ENCODE measurements around the gene TP53BP2. TPM values are rescaled to one million over a fixed set of nuclear protein-coding genes. Genes with fewer than 3 reads are reported as not detected.

TP53BP2 gene
- polyA plus RNA-seq, 1 donor from 2014 or later, result 25.2 TPM

DNA sequence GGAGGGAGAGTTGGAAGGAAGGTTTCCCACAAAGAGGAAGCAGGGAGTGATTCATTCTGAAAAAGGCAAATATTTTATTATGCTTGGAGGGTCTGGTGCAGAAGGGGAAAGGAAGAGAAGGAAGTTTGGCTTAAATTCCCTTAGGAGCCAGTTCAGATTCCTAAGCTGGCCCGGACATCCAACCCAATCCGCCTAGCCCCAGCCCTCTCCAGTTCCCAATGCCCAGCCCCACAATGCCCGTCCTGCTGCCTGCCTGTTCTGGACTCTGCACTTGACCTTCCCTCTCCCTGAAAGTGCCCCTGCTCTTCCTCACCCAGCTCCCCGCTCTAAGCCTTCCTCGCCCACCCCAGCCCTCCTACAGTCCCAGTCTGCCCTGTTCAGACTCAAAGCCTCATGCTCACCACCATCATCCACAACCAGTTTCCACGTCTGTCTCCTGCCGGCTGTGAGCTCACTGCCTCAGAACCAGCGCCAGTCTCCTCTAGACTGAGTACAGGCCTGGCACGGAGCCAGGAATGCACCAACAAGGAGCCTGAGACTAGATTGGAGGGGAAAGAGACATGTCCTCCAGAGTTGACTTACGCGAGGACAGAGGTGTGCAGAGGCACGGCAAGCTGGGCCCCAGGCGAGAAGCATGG, 114.5 kb downstream of the TP53BP2 start:
- TF ChIP-seq POLR2AphosphoS5 (IDR thresholded peaks at IDR 0.05) (no peak), EP300 (conservative IDR thresholded peaks at IDR 0.05; ENCODE audit: poor library complexity, severe bottlenecking) (no peak), EZH2 (IDR thresholded peaks at IDR 0.05; ENCODE audit: borderline replicate concordance, insufficient read depth, low read length, poor library complexity, severe bottlenecking) (no peak), RAD21 (conservative IDR thresholded peaks at IDR 0.05) (no peak), SMC3 (conservative IDR thresholded peaks at IDR 0.05; ENCODE audit: poor library complexity) (no peak), CTCF (IDR thresholded peaks at IDR 0.05; ENCODE audit: poor library complexity, severe bottlenecking) (no peak), MXI1 (conservative IDR thresholded peaks at IDR 0.05; ENCODE audit: poor library complexity, severe bottlenecking) (no peak), TAF1 (IDR thresholded peaks at IDR 0.05; ENCODE audit: low read depth) (no peak)
- TF ChIP-seq, protein P1, sequence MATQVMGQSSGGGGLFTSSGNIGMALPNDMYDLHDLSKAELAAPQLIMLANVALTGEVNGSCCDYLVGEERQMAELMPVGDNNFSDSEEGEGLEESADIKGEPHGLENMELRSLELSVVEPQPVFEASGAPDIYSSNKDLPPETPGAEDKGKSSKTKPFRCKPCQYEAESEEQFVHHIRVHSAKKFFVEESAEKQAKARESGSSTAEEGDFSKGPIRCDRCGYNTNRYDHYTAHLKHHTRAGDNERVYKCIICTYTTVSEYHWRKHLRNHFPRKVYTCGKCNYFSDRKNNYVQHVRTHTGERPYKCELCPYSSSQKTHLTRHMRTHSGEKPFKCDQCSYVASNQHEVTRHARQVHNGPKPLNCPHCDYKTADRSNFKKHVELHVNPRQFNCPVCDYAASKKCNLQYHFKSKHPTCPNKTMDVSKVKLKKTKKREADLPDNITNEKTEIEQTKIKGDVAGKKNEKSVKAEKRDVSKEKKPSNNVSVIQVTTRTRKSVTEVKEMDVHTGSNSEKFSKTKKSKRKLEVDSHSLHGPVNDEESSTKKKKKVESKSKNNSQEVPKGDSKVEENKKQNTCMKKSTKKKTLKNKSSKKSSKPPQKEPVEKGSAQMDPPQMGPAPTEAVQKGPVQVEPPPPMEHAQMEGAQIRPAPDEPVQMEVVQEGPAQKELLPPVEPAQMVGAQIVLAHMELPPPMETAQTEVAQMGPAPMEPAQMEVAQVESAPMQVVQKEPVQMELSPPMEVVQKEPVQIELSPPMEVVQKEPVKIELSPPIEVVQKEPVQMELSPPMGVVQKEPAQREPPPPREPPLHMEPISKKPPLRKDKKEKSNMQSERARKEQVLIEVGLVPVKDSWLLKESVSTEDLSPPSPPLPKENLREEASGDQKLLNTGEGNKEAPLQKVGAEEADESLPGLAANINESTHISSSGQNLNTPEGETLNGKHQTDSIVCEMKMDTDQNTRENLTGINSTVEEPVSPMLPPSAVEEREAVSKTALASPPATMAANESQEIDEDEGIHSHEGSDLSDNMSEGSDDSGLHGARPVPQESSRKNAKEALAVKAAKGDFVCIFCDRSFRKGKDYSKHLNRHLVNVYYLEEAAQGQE (IDR thresholded peaks at IDR 0.05; ENCODE audit: borderline replicate concordance), result no peak
- Histone ChIP-seq H3K9me2 (ENCODE audit: insufficient read depth, low read length) (no peaks in the 10 kb centered on the region), H3K79me2 (replicated peaks; ENCODE audit: insufficient read depth, low read length) (no peaks in the 10 kb centered on the region), H3K4me2 (ENCODE audit: low read length) (no peak overlapping the region), H3K4me3 (ENCODE audit: low read length) (no peak overlapping the region), H3K27ac (ENCODE audit: low read length) (no peak overlapping the region), H2AFZ (ENCODE audit: low read depth, low read length) (no peak overlapping the region), H3K27me3 (ENCODE audit: insufficient read depth, low read depth, low read length) (no peaks in the 10 kb centered on the region), H3F3A (ENCODE audit: insufficient read depth, low read length, poor library complexity, severe bottlenecking) (no peaks in the 10 kb centered on the region), H3K36me3 (ENCODE audit: insufficient read depth, low read length) (no peaks in the 10 kb centered on the region), H4K20me1 (ENCODE audit: insufficient read depth) (no peaks in the 10 kb centered on the region), H3K9me3 (ENCODE audit: low read length) (no peaks in the 10 kb centered on the region), H3K9ac (ENCODE audit: low read length) (no peak overlapping the region)

DNA sequence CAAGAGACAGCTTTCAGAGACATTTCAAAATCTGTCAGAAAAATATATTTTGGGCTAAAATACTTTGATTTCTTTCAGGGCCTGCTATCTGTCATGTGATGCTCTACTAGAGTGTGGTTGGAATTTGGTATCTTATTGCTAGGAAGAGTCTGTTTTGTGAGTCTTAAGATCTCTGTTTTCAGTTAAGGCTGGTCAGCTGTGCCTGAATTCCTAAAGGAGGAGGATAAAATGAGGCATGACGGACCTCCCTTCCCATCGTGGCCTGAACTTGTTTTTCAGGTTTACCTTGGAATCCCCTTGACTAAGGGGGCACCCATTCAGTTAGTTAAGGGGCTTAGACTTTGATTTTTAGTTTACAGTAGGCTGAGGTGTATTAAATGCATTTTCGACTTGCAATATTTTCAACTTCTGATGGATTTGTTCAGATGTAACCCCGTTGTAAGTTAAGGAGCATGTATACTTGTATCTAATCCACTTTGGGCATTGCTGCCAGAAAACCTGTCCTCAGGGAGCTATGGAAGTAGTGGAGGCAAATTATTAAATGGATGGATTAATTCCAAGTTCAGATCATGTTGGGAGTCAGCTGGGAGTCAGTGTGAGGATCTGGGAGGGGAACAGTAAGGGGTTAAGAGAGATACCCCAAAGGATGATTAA, 115.1 kb downstream of the TP53BP2 start:
- H3K9me2 ChIP-seq (ENCODE audit: insufficient read depth, low read length), result no peaks in the 10 kb centered on the region
- no peak overlapping the region for H3K4me2 ChIP-seq (ENCODE audit: low read length)
- H3K79me2 ChIP-seq (replicated peaks; ENCODE audit: insufficient read depth, low read length), result no peaks in the 10 kb centered on the region
- no peaks in the 10 kb centered on the region for H3K9me3 ChIP-seq (ENCODE audit: low read length)
- no peak overlapping the region for H3K9ac ChIP-seq (ENCODE audit: low read length)
- no peak for TF ChIP-seq TAF1 (IDR thresholded peaks at IDR 0.05; ENCODE audit: low read depth)
- TF ChIP-seq MXI1 (conservative IDR thresholded peaks at IDR 0.05; ENCODE audit: poor library complexity, severe bottlenecking), result no peak
- no peak for TF ChIP-seq SMC3 (conservative IDR thresholded peaks at IDR 0.05; ENCODE audit: poor library complexity)
- TF ChIP-seq POLR2AphosphoS5 (IDR thresholded peaks at IDR 0.05), result no peak
- TF ChIP-seq, protein P1 (IDR thresholded peaks at IDR 0.05; ENCODE audit: borderline replicate concordance), result no peak
- TF ChIP-seq CTCF (IDR thresholded peaks at IDR 0.05; ENCODE audit: poor library complexity, severe bottlenecking), result no peak
- no peak for TF ChIP-seq RAD21 (conservative IDR thresholded peaks at IDR 0.05)
- no peak for TF ChIP-seq EZH2 (IDR thresholded peaks at IDR 0.05; ENCODE audit: borderline replicate concordance, insufficient read depth, low read length, poor library complexity, severe bottlenecking)
- TF ChIP-seq EP300 (conservative IDR thresholded peaks at IDR 0.05; ENCODE audit: poor library complexity, severe bottlenecking), result no peak
- no peak overlapping the region for H2AFZ ChIP-seq (ENCODE audit: low read depth, low read length)
- no peaks in the 10 kb centered on the region for H3F3A ChIP-seq (ENCODE audit: insufficient read depth, low read length, poor library complexity, severe bottlenecking)
- no peaks in the 10 kb centered on the region for H3K36me3 ChIP-seq (ENCODE audit: insufficient read depth, low read length)
- no peak overlapping the region for H3K27ac ChIP-seq (ENCODE audit: low read length)
- H4K20me1 ChIP-seq (ENCODE audit: insufficient read depth), result no peaks in the 10 kb centered on the region
- H3K4me3 ChIP-seq (ENCODE audit: low read length), result no peak overlapping the region
- no peaks in the 10 kb centered on the region for H3K27me3 ChIP-seq (ENCODE audit: insufficient read depth, low read depth, low read length)

Measured in neural cell (in vitro differentiated cells).